ENCODE measurements around the gene OSBPL8. TPM values are rescaled to one million over a fixed set of nuclear protein-coding genes. Genes with fewer than 3 reads are reported as not detected.

Gene OSBPL8
- total and polyA plus RNA-seq, 2 of the 8 experiments (the other 6 are each of a cell fraction or from before 2014, with no cell fraction given) = 10.9 to 81.1 TPM

- H3K9ac ChIP-seq (replicated peaks in 1 of 4; ENCODE audit: extremely low read depth in 1 of 4, low read depth in 3 of 4, low read length in 3 of 4) = no peak overlapping the region
- H3K27ac ChIP-seq (ENCODE audit: low read depth, low read length) = no peak overlapping the region
- no peaks in the 10 kb centered on the region for H3K9me3 ChIP-seq (ENCODE audit: insufficient read depth in 2 of 2, low read depth in 1 of 2, low read length in 1 of 2)
- no peak overlapping the region for H3K4me3 ChIP-seq (ENCODE audit: extremely low read depth in 1 of 4, insufficient read depth in 2 of 4, low read depth in 3 of 4, low read length in 4 of 4)
- DNase-seq (ENCODE audit: low read depth in 1 of 2, low spot score in 2 of 2) (no peak), FAIRE-seq (no peak)
- no peak overlapping the region for H2AFZ ChIP-seq (ENCODE audit: low read length)
- H3K14ac ChIP-seq (ENCODE audit: insufficient read length) = no peak overlapping the region
- H4K8ac ChIP-seq (ENCODE audit: extremely low read depth, insufficient read depth, low read length) = no peak overlapping the region
- H3K4me2 ChIP-seq (ENCODE audit: insufficient read depth in 1 of 2, low read depth in 2 of 2, low read length in 2 of 2) = no peak overlapping the region
- no peak overlapping the region for H2BK20ac ChIP-seq (ENCODE audit: low read length)
- CTCF ChIA-PET (ENCODE audit: partially characterized antibody) = no interaction called here
- H4K91ac ChIP-seq (replicated peaks; ENCODE audit: insufficient read length, low read length) = no peak overlapping the region
- 87% methylated on average over 2 of the region's 2 CpGs; no CpG with 5 or more reads in 1 of the 2 experiments for WGBS, 2 experiments (ENCODE audit: extremely low coverage in 1 of 2, insufficient coverage in 1 of 2, insufficient read length in 1 of 2, insufficient replicate concordance in 2 of 2, low coverage in 1 of 2, low lambda C conversion rate in 2 of 2, missing lambda C conversion rate in 1 of 2)
- H3K27me3 ChIP-seq (replicated peaks in 1 of 4; ENCODE audit: control insufficient read depth in 3 of 4, extremely low read depth in 1 of 4, insufficient read depth in 3 of 4, low read length in 3 of 4) = no peaks in the 10 kb centered on the region
- H3K79me1 ChIP-seq (ENCODE audit: low read depth, low read length) = no peaks in the 10 kb centered on the region
- no peaks in the 10 kb centered on the region for H4K20me1 ChIP-seq (replicated peaks in 1 of 2; ENCODE audit: control insufficient read depth in 1 of 2, insufficient read depth in 2 of 2, low read length in 2 of 2)
- H3K79me2 ChIP-seq (ENCODE audit: control insufficient read depth in 1 of 2, insufficient read depth in 2 of 2, low read length in 2 of 2) = no peaks in the 10 kb centered on the region
- H3K36me3 ChIP-seq (ENCODE audit: control insufficient read depth in 2 of 4, insufficient read depth in 4 of 4, low read length in 3 of 4) = no peaks in the 10 kb centered on the region
- H3K23ac ChIP-seq (ENCODE audit: insufficient read length) = peak overlapping the region; percentile 93
- TF ChIP-seq EGR1 (IDR thresholded peaks at IDR 0.05; ENCODE audit: borderline replicate concordance, low read depth, low read length) (no peak), TCF12 (IDR thresholded peaks at IDR 0.05; ENCODE audit: low read depth, low read length) (no peak), FOSL1 (IDR thresholded peaks at IDR 0.05; ENCODE audit: insufficient read depth, low read depth, low read length) (no peak)
- H2BK15ac ChIP-seq (ENCODE audit: low read length) = no peak overlapping the region
- no peaks in the 10 kb centered on the region for H3K23me2 ChIP-seq (ENCODE audit: low read depth, low read length)
- H4K5ac ChIP-seq (ENCODE audit: insufficient read length, low read depth, low read length) = no peak overlapping the region
- no peak overlapping the region for H3K56ac ChIP-seq (replicated peaks; ENCODE audit: insufficient read length, low read depth, low read length)
- H2AK5ac ChIP-seq (ENCODE audit: low read depth, low read length) = no peak overlapping the region
- H3K4me1 ChIP-seq (replicated peaks in 1 of 4; ENCODE audit: control insufficient read depth in 3 of 4, insufficient read depth in 4 of 4, low read length in 3 of 4) = no peaks in the 10 kb centered on the region
- no peak overlapping the region for H3K18ac ChIP-seq (ENCODE audit: extremely low read depth, low read length)
- H2BK12ac ChIP-seq (ENCODE audit: low read depth, low read length) = no peak overlapping the region
- no peak overlapping the region for H2BK120ac ChIP-seq (replicated peaks; ENCODE audit: low read depth, low read length)
- POLR2A ChIA-PET (ENCODE audit: partially characterized antibody) = interaction anchor here (0.6 kb wide), 1 partner anchor 167 kb away, joined by 4 read pairs; no protein-coding TSS in a partner anchor
- H2BK5ac ChIP-seq (ENCODE audit: low read depth, low read length) = no peak overlapping the region
- no peak overlapping the region for H3K4ac ChIP-seq (replicated peaks; ENCODE audit: insufficient read length, low read depth, low read length)
Observed at GRCh38 chr12:76595056-76595455, 35.5 kb upstream of the OSBPL8 start.

Measured in H1 (cell line).